Lower leg skin (tissue), 3 donors: ENCODE measurements around the gene TLL1.

Experiments used
- POLR2A ChIP-seq, 2 donors: fragments of 450-650 bp; IDR thresholded peaks; one replicate each; pipeline ENCODE4 v1.6.1; 2016 to 2017; ENCODE audit warnings: antibody characterized with exemption in 2 of 2, mild to moderate bottlenecking in 1 of 2, moderate library complexity in 1 of 2
- TF ChIP-seq, protein P1 (sequence below), 3 donors: fragments of 450-650 bp; IDR thresholded peaks; one replicate each; pipeline ENCODE4 v1.5.1; 2016; ENCODE audit warnings: antibody characterized with exemption in 3 of 3, mild to moderate bottlenecking in 3 of 3, moderate library complexity in 2 of 3

DNA sequence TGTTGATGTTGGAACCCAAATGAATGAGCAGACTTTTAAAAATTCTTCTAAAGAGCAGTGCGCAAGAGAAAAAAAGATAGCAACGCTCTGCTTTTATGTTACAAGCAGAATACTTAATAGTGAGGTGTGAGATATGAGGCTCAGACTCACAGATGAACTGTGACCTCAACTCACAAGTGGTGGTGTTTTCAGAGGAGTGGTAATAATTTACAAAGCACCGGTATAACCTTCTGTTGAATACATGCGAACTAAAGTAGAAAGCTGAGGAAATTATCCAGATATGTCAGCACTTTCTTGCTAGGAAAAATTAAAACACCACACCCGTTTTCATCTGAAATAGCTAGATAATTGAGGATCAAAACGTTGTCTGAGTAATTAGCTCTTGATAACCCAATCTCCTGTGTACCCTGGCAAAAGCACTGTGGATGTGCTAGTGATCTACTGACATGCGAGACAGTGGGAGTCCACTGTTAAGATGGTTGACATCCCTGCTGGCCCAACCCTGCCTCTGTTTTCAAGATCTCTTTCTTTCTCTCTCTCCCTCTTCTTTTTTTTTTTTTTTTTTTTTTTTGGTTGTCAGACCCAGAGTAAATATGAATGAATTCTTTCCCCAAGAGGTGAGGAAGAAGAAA, 6.9 kb upstream of the TLL1 start:
- TF ChIP-seq, protein P1, sequence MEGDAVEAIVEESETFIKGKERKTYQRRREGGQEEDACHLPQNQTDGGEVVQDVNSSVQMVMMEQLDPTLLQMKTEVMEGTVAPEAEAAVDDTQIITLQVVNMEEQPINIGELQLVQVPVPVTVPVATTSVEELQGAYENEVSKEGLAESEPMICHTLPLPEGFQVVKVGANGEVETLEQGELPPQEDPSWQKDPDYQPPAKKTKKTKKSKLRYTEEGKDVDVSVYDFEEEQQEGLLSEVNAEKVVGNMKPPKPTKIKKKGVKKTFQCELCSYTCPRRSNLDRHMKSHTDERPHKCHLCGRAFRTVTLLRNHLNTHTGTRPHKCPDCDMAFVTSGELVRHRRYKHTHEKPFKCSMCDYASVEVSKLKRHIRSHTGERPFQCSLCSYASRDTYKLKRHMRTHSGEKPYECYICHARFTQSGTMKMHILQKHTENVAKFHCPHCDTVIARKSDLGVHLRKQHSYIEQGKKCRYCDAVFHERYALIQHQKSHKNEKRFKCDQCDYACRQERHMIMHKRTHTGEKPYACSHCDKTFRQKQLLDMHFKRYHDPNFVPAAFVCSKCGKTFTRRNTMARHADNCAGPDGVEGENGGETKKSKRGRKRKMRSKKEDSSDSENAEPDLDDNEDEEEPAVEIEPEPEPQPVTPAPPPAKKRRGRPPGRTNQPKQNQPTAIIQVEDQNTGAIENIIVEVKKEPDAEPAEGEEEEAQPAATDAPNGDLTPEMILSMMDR (IDR thresholded peaks at IDR 0.05): no peak
- TF ChIP-seq POLR2A (IDR thresholded peaks at IDR 0.05): no peak
